HG03469 (cell line): ENCODE data around the gene PSD2.

ENCODE experiments used
- ATAC-seq: cut with Tn5 transposase; IDR thresholded peaks from one replicate; pipeline ENCODE4 v1.9.1; 2021; ENCODE audit warnings: mild to moderate bottlenecking, moderate library complexity, moderate number of reproducible peaks; ENCODE audit not compliant: unreplicated experiment

The PSD2 gene

DNA sequence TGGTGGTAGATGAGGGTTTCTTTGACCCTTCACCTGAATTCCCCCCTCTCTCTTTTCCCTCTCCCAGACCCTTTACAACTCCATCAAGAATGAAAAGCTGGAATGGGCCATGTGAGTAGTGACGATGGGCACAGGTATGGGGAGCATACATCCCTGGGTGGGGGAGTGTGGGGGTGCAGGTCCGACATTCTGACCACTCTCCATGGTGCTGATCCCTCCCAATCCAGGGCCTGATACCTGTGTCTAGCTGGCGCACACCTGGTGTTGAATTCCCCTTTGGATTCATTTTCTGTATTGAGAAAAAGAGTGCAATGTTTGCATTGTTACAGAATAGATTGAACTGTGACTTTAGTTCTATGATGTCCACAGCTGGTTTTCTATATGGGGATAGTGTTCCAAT, 40.0 kb downstream of the PSD2 start:
- no peak for ATAC-seq

DNA sequence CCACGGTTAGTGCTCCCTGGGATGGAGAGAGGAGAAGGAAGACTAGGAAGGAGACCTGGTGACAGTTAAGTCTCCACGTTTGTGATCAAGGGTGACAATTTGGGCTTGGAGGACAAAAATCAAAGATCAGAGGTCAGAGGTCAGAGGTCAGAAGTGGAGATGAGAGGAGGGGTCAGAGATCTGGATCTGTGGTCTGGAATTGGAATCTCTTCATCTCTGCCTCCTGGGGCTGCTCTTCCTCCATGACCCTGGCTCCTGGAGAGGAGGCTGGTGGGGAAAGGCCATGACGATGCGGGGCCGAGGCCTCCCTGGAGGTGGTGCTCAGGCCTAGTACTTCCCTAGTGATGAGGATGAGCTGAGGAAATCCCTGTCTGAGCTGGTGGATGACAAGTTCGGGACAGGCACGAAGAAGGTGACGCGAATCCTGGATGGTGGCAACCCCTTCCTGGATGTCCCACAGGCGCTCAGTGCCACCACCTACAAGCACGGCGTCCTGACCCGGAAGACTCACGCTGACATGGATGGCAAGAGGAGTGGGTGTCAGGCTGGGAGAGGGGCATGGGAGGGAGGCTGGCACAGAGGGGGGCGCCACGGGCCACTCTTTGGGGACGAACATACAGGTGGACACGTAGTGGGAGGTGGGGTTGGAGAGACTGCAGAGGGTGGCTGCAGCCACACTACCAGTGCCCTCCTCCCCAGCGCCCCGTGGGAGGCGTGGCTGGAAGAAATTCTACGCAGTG, 41.0 kb downstream of the PSD2 start:
- no peak for ATAC-seq

DNA sequence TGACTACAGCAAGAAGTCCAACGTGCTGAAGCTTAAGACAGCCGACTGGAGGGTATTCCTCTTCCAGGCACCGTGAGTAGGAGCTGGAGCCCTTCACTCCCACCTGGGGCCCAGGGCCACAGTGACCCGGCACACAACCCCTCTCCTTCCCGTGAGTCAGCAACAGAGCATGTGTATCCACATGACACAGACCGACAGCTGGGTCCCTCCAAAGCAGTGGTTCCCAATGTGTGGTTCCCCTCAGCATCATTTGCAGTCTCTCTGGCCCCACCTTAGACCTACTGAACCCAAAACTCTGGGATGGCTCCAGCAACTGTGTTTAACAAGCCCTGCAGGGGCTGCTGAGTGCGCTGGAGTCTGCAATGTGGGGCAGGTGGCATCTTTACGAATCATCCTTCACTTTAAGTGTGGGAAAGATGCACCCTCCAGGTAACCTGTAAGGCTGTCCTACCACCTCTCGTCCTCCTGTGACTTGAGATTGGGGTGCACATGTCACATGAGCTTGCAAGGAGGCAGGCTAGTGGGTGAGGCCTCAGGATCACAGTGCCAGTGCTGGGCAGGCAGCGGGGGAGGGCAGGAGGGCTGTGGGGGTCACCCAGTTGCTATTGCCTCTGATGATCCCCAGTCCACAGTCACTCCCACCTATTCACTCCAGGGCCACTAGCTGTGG, 42.2 kb downstream of the PSD2 start:
- ATAC-seq, result no peak

GRCh38 chr5:139838381-139839197, 43.0 kb downstream of the PSD2 start:
- no peak for ATAC-seq

DNA sequence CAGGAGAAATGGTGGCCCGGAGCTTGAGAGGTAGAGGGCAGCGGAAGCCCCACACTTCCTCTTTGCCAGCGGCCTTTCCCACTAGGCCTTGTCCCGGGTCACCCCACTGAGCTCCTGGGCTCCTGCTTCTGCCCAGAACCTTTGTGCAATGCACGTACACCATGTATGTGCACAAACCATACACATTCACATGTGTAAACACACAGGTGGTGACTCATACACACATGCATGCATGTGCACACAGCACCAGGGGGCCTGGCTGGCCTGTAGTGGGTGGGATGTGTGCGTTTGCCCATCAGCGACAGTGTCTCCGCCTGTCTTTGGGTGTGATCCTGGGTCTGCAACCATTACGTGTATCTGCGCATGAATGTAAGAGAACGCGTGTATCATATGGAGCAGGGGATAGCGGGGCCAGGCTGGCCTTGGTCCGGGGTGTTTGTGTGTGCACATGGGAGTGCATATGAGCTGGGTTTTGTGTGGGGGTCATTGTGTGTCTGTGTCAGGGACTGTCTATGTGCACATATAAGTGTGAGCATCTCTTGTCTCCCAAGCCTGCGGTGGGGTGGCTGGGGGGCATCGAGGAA, 43.7 kb downstream of the PSD2 start:
- no peak for ATAC-seq

GRCh38 chr5:139839918-139840317, 44.3 kb downstream of the PSD2 start:
- no peak for ATAC-seq

- ATAC-seq, result no peak
Observed at GRCh38 chr5:139841549-139841948, 45.9 kb downstream of the PSD2 start.

- ATAC-seq, result no peak
Observed at GRCh38 chr5:139842321-139842720, 46.7 kb downstream of the PSD2 start.

DNA sequence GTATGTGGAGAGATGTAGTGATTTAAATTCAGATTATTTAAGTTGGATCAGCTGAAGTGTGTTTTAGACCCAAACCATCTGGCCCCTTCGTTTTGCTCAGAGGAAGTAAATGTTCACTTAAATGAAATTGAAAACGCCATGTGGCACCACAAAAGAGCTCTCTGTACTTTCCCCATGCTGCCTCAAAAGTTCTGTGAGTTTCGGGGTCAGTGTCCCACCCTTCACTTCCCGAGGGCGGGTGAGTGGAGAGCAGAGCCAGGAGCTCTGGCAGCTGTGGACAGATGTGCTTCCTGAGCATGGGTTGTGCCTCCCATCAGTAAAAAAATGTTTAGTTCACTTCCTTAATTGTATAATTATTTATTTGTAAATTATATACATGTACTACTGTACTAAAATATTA, 48.4 kb downstream of the PSD2 start:
- ATAC-seq, result no peak

- ATAC-seq, result no peak
Observed at GRCh38 chr5:139844472-139845145, 49.0 kb downstream of the PSD2 start.

GRCh38 chr5:139845846-139846681, 50.5 kb downstream of the PSD2 start:
- no peak for ATAC-seq

DNA sequence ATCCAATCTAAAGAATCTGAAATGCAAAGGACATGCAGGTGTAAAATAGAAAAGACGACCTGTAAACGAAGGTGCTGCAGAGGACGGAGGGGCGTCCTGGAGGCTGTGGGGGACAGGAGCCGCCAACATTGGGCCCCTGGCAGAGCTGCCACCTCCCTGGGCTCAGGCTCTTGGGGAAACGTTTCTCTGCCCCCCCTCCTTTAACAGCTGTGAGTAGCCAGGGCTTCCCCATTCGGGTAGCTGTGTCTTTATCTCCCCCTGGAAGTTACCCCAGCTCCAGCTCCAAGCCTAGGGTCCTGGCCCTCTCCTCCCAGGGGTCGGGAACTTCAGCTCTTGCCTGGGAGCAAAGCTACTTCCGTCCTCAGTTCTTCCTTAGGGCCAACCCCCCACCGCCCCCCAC, 51.5 kb downstream of the PSD2 start:
- ATAC-seq, result no peak

GRCh38 chr5:139847790-139848507, 52.3 kb downstream of the PSD2 start:
- peak; percentile 65 for ATAC-seq

DNA sequence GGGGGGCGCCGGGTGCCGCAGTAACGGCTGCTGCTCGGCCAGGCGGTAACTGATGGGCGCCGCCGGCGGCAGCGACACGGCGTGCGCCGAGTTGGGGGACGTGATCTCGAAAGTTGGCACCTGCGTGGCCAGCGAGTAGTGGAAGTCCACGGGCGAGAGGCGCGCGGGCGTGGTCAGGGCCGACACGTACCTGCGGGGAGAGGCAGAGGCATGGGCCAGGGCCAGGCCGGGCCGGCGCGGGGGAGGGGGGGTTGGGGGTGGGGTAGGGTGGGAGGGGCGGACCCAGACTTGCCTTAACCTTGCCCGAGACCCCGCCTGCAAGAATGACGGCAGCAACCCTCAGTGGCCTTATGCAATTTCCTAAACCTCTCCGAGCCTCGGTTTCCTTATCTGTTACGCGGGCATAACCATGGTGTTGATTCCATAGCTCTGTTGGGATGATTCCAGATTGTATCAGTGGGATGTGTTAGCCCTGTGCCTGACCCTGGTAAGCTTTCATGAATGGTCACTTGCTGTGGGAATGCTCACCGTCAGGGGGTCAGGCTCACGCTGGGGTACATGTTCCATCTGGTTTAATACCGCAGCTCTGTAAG, 53.0 kb downstream of the PSD2 start:
- ATAC-seq, result no peak

DNA sequence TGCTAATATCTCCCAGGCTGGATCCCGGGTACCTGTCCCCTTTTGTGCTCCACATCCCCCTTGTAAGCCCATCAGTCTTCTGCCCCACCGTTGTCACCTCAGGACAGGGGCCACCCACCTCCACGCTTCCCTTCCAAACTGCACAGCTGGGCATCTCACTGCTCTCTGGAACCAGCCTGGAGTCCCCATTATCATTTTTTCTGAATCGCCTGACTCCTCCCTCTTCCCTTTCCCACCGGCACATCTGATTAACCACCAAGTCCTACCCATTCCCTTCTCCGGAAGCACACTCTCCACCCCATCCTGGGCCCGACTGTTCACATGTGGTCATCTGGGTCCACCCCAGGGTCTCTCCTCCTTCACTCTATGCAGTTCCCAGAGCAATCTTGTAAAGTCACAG, 53.9 kb downstream of the PSD2 start:
- no peak for ATAC-seq

DNA sequence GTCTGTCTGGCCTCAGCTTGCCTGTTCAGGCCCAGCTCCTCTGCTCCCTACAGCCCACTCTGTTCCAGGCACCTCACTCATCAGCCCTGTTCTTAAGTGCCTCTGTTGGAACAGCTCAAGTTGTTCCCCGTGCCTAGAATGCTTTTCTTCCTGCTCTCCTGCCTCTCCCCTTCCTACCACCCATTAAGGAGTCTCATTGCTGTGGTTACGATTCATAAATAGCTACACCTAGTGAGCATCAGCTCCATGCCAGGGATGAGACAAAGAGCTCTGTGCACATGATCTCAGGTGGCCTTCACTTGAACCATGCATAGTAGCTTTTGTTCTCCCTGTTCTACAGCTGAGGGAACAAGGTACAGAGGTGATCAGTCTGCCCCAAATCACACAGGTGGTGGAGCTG, 54.3 kb downstream of the PSD2 start:
- ATAC-seq, result no peak

- ATAC-seq, result no peak
Observed at GRCh38 chr5:139850423-139851016, 54.9 kb downstream of the PSD2 start.

DNA sequence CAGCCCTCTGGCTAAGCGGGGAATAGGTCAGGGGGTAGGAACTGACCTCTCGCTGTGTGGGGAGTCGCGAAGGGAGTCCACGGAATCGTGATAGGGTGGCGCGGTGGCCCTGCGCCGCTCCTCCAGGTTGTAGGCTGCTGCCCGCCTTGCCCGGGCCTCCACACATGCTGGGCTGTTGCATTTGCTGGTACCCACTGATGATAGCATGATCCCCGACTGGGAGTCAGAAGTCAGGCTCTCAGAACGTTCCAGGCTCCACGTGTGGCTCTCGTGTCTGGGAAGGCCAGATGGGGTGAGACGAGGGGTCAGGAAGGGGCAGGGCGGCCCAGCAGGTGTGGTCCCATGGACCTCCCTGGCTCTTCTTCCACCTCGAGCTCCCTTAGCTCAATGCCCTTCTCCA, 56.0 kb downstream of the PSD2 start:
- ATAC-seq, result no peak

DNA sequence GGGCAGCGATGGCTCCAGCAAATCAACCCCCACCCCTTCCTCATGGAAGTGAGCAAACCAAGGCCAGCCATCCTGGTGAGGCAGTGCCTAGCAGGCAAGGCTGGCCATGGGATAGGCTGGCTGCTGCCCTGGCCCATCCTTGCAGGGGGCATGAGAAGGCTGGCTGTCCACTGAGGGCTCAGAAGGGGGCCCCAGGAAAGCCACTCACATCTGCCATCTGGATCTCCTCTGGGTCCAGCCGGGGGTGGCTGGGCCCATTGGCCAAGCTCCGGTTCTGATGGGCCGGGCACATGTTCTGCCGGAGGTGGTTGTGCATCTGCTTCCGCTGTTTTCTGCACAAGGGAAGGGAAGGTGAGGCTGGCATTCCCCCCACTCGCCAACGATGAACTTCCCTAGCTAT, 57.1 kb downstream of the PSD2 start:
- ATAC-seq, result no peak
